HEK293 (cell line): ENCODE data around the gene OSCAR.
"Not testable (repeated sequence)": the region's sequence is repeated elsewhere in the genome, so short reads cannot be mapped to it uniquely, and the experiment has no call there.

Source experiments
- CTCF ChIA-PET: fragments of 350-600 bp; formaldehyde crosslinking; extraction: SDS; loops from one replicate; lab custom pipeline; 2021; ENCODE audit warnings: antibody characterized with exemption; lab: Yijun Ruan, JAX
- POLR2A ChIA-PET: fragments of 300-600 bp; formaldehyde crosslinking; extraction: SDS; loops from one replicate; lab custom pipeline; 2020; ENCODE audit warnings: antibody characterized with exemption, inconsistent platforms; lab: Yijun Ruan, JAX
- H3K27ac ChIP-seq: fragments of 200-500 bp; sonication (Bioruptor generic); 2 replicates; pipeline ENCODE4 v1.5.1; 2014; ENCODE audit warnings: low read depth, low read length, control low read depth, inconsistent platforms; ENCODE audit errors: extremely low read depth
- H3K36me3 ChIP-seq, 2 experiments: fragments of 200-500 bp in 1 of 2; sonication (Bioruptor generic) in 1 of 2; 1 replicate in 1 of 2; 2 replicates in 1 of 2; pipeline ENCODE4 v1.5.1; 2014 to 2017; ENCODE audit warnings: inconsistent platforms in 2 of 2, low read length in 2 of 2; ENCODE audit not compliant: control insufficient read depth in 2 of 2, insufficient read depth in 1 of 2
- H3K4me1 ChIP-seq: fragments of 200-500 bp; sonication (Bioruptor generic); 2 replicates; pipeline ENCODE4 v1.5.1; 2014; ENCODE audit warnings: mild to moderate bottlenecking, low read length, inconsistent platforms; ENCODE audit not compliant: control insufficient read depth, insufficient read depth
- H3K4me3 ChIP-seq: 2 replicates; pipeline ENCODE4 v1.5.1; 2011; ENCODE audit warnings: low read depth, mild to moderate bottlenecking, control low read depth, low read length, moderate library complexity
- H3K9me3 ChIP-seq: fragments of 200-500 bp; sonication (Bioruptor generic); 2 replicates; pipeline ENCODE4 v1.5.1; 2014; ENCODE audit warnings: low read depth, low read length, inconsistent platforms; ENCODE audit not compliant: control insufficient read depth, insufficient read depth
- CTCF ChIP-seq: fragments of 450-650 bp; formaldehyde crosslinking; IDR thresholded peaks from 2 replicates; pipeline ENCODE4 v1.5.1; 2016; ENCODE audit warnings: missing biosample characterization, missing genetic modification characterization
- GLIS1 ChIP-seq: fragments of 450-650 bp; formaldehyde crosslinking; IDR thresholded peaks from 2 replicates; pipeline ENCODE4 v1.5.1; 2016; ENCODE audit warnings: missing biosample characterization, missing genetic modification characterization
- GLIS2 ChIP-seq: fragments of 450-650 bp; formaldehyde crosslinking; IDR thresholded peaks from 2 replicates; pipeline ENCODE4 v1.5.1; 2016; ENCODE audit warnings: missing biosample characterization, missing genetic modification characterization
- HIC1 ChIP-seq: fragments of 450-650 bp; formaldehyde crosslinking; IDR thresholded peaks from 2 replicates; pipeline ENCODE4 v1.5.1; 2016; ENCODE audit warnings: missing biosample characterization, missing genetic modification characterization
- HOXC10 ChIP-seq: sonication (generic); formaldehyde crosslinking; IDR thresholded peaks from 2 replicates; pipeline ENCODE4 v1.8.1; 2023; ENCODE audit warnings: mild to moderate bottlenecking, missing genetic modification reagents
- KLF1 ChIP-seq: fragments of 450-650 bp; formaldehyde crosslinking; IDR thresholded peaks from 2 replicates; pipeline ENCODE4 v1.5.1; 2016; ENCODE audit warnings: missing biosample characterization, missing genetic modification characterization
- KLF9 ChIP-seq: fragments of 450-650 bp; formaldehyde crosslinking; IDR thresholded peaks from 2 replicates; pipeline ENCODE4 v1.5.1; 2016; ENCODE audit warnings: missing biosample characterization, missing genetic modification characterization, low read depth
- PRDM1 ChIP-seq: fragments of 450-650 bp; formaldehyde crosslinking; IDR thresholded peaks from 2 replicates; pipeline ENCODE4; 2016; ENCODE audit warnings: missing biosample characterization, missing genetic modification characterization
- ZBTB20 ChIP-seq: fragments of 450-650 bp; formaldehyde crosslinking; IDR thresholded peaks from 2 replicates; pipeline ENCODE4 v1.5.1; 2016; ENCODE audit warnings: missing biosample characterization, missing genetic modification characterization
- ZFHX2 ChIP-seq: fragments of 450-650 bp; formaldehyde crosslinking; conservative IDR thresholded peaks from 2 replicates; pipeline ENCODE4 v1.5.1; 2016; ENCODE audit warnings: missing biosample characterization, missing genetic modification characterization
- ZFP69B ChIP-seq: fragments of 450-650 bp; formaldehyde crosslinking; IDR thresholded peaks from 2 replicates; pipeline ENCODE4 v1.5.1; 2016; ENCODE audit warnings: missing biosample characterization, missing genetic modification characterization
- ZNF335 ChIP-seq: fragments of 450-650 bp; formaldehyde crosslinking; conservative IDR thresholded peaks from 2 replicates; pipeline ENCODE4 v1.5.1; 2016; ENCODE audit warnings: missing biosample characterization, missing genetic modification characterization
- ZNF366 ChIP-seq: fragments of 450-650 bp; formaldehyde crosslinking; conservative IDR thresholded peaks from 2 replicates; pipeline ENCODE4 v1.5.1; 2016; ENCODE audit warnings: missing biosample characterization, missing genetic modification characterization
- ZNF561 ChIP-seq: fragments of 450-650 bp; IDR thresholded peaks from 2 replicates; pipeline ENCODE4 v1.5.1; 2018; ENCODE audit warnings: missing biosample characterization, missing genetic modification characterization, borderline replicate concordance
- ZNF596 ChIP-seq: fragments of 450-650 bp; IDR thresholded peaks from 2 replicates; pipeline ENCODE4 v1.5.0; 2018; ENCODE audit warnings: missing biosample characterization, mild to moderate bottlenecking, missing genetic modification characterization, moderate library complexity
- ZNF600 ChIP-seq: fragments of 450-650 bp; formaldehyde crosslinking; IDR thresholded peaks from 2 replicates; pipeline ENCODE4 v1.5.1; 2016; ENCODE audit warnings: missing biosample characterization, missing genetic modification characterization
- TF ChIP-seq, protein P1 (sequence below): fragments of 450-650 bp; IDR thresholded peaks from 2 replicates; pipeline ENCODE4 v1.5.1; 2018; ENCODE audit warnings: missing biosample characterization, mild to moderate bottlenecking, missing genetic modification characterization
- TF ChIP-seq, protein P2 (sequence below): fragments of 450-650 bp; formaldehyde crosslinking; IDR thresholded peaks from 2 replicates; pipeline ENCODE4 v1.5.1; 2016; ENCODE audit warnings: missing biosample characterization, missing genetic modification characterization
- TF ChIP-seq, protein P3 (sequence below): fragments of 450-650 bp; formaldehyde crosslinking; optimal IDR thresholded peaks from 2 replicates; pipeline ENCODE3; 2016; ENCODE audit warnings: missing biosample characterization, mild to moderate bottlenecking, missing genetic modification characterization

Gene OSCAR

GRCh38 chr19:54095859-54096616, 4.6 kb downstream of the OSCAR start:
- H3K4me3 ChIP-seq = peak overlapping the region; percentile 8; the same call in 1 of the 2 replicates
- ChIA-PET CTCF (interaction anchor here (0.5 to 1.0 kb wide), 5 partner anchors 37 to 412 kb away, joined by 3 to 7 read pairs (median 4); no protein-coding TSS in a partner anchor), POLR2A (interaction anchor here (0.6 to 1.2 kb wide), 3 partner anchors 19 to 439 kb away, joined by 3 to 5 read pairs (median 3); partner anchors contain the start of genes CNOT3, PRPF31 and TFPT)
- H3K9me3 ChIP-seq, H3K36me3 ChIP-seq, H3K27ac ChIP-seq, H3K4me1 ChIP-seq: not testable (repeated sequence)
- TF ChIP-seq ZNF366 (tag by site-specific recombination) (peak; percentile 61), HIC1 (tag by site-specific recombination) (peak; percentile 59; the same call in 1 of the 2 replicates), HOXC10 (CRISPR knock-in tag) (0 out of 2 replicates have a peak, but pooled peaks have one; percentile 67), KLF9 (peak; percentile 65), CTCF (tag by site-specific recombination) (peak; percentile 43; the same call in 1 of the 2 replicates), KLF1 (tag by site-specific recombination) (peak; percentile 67), ZNF596 (peak; percentile 95), GLIS2 (tag by site-specific recombination) (peak; percentile 45; the same call in 1 of the 2 replicates), ZFHX2 (peak; percentile 43; the same call in 1 of the 2 replicates), ZNF335 (peak; percentile 37; the same call in 1 of the 2 replicates), ZBTB20 (peak; percentile 60; the same call in 1 of the 2 replicates), PRDM1 (tag by site-specific recombination) (peak; percentile 12), ZNF561 (peak; percentile 22; the same call in 1 of the 2 replicates), GLIS1 (tag by site-specific recombination) (0 out of 2 replicates have a peak, but pooled peaks have one; percentile 13), ZNF600 (tag by site-specific recombination) (peak; percentile 35; the same call in 1 of the 2 replicates), ZFP69B (tag by site-specific recombination) (peak; percentile 86)
- TF ChIP-seq, protein P1, sequence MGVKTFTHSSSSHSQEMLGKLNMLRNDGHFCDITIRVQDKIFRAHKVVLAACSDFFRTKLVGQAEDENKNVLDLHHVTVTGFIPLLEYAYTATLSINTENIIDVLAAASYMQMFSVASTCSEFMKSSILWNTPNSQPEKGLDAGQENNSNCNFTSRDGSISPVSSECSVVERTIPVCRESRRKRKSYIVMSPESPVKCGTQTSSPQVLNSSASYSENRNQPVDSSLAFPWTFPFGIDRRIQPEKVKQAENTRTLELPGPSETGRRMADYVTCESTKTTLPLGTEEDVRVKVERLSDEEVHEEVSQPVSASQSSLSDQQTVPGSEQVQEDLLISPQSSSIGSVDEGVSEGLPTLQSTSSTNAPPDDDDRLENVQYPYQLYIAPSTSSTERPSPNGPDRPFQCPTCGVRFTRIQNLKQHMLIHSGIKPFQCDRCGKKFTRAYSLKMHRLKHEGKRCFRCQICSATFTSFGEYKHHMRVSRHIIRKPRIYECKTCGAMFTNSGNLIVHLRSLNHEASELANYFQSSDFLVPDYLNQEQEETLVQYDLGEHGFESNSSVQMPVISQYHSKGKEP = 0 out of 2 replicates have a peak, but pooled peaks have one; percentile 34
- TF ChIP-seq, protein P2, sequence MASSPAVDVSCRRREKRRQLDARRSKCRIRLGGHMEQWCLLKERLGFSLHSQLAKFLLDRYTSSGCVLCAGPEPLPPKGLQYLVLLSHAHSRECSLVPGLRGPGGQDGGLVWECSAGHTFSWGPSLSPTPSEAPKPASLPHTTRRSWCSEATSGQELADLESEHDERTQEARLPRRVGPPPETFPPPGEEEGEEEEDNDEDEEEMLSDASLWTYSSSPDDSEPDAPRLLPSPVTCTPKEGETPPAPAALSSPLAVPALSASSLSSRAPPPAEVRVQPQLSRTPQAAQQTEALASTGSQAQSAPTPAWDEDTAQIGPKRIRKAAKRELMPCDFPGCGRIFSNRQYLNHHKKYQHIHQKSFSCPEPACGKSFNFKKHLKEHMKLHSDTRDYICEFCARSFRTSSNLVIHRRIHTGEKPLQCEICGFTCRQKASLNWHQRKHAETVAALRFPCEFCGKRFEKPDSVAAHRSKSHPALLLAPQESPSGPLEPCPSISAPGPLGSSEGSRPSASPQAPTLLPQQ = peak; percentile 95
- TF ChIP-seq, protein P3, sequence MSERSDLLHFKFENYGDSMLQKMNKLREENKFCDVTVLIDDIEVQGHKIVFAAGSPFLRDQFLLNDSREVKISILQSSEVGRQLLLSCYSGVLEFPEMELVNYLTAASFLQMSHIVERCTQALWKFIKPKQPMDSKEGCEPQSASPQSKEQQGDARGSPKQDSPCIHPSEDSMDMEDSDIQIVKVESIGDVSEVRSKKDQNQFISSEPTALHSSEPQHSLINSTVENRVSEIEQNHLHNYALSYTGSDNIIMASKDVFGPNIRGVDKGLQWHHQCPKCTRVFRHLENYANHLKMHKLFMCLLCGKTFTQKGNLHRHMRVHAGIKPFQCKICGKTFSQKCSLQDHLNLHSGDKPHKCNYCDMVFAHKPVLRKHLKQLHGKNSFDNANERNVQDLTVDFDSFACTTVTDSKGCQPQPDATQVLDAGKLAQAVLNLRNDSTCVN (tag by site-specific recombination) = peak; percentile 57
